Thyroid gland (tissue), 4 donors: ENCODE data around the gene COL28A1.

Source experiments
- CTCF ChIP-seq, 6 experiments: fragments of 200-600 bp in 3 of 6; fragments of 450-650 bp in 3 of 6; sonication (generic) in 3 of 6; IDR thresholded peaks; one replicate each; pipeline ENCODE4 v1.5.1; 2016 to 2019; ENCODE audit warnings: antibody characterized with exemption in 6 of 6, mild to moderate bottlenecking in 2 of 6, inconsistent platforms in 1 of 6, moderate library complexity in 1 of 6
- POLR2A ChIP-seq, 2 donors: fragments of 450-650 bp; IDR thresholded peaks; one replicate each; pipeline ENCODE4 v1.6.1; 2017; ENCODE audit warnings: antibody characterized with exemption in 2 of 2, mild to moderate bottlenecking in 2 of 2, moderate library complexity in 1 of 2

- TF ChIP-seq CTCF (IDR thresholded peaks at IDR 0.05) (no peak), POLR2A (IDR thresholded peaks at IDR 0.05) (no peak)
Observed at GRCh38 chr7:7351832-7352231, 183.8 kb downstream of the COL28A1 start.
